Stimulated activated CD4-positive, alpha-beta T cell treated with anti-CD3 and anti-CD28 coated beads, Interleukin-12 subunit alpha, Interleukin-12 subunit beta, amount 100 ng/mL, for 24 hours (primary cell): ENCODE data around the gene C1orf122.

ENCODE experiments used
- DNase-seq, 2 experiments: peaks; one replicate each; pipeline ENCODE4 v3.0.0-alpha.2; 2020; ENCODE audit warnings: low read depth in 2 of 2

Gene C1orf122

DNA sequence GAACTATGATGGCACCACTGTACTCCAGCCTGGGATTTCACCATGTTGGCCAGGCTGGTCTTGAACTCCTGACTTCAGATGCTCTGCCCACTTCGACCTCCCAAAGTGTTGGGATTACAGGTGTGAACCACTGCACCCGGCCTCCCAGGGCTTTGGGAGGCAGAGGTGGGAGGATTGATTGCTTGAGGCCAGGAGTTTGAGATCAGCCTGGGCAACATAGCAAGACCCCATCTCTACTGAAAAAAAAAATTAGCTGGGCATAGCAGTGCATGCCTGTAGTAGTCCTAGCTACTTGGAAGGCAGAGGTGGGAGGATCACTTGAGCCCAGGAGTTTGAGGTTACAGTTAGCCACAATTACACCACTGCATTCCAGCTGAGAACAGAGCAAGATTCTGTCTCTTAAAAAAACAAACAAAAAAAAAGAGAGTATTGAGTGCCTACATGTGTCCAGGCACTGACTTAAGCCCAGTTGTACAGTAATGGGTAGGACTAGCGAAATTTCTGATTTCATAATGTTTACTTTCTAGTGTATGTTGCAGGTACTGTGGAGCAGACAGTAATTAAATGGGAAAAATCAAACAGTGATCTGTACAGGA lies 9.7 kb upstream of the C1orf122 start:
- no peak for DNase-seq

DNA sequence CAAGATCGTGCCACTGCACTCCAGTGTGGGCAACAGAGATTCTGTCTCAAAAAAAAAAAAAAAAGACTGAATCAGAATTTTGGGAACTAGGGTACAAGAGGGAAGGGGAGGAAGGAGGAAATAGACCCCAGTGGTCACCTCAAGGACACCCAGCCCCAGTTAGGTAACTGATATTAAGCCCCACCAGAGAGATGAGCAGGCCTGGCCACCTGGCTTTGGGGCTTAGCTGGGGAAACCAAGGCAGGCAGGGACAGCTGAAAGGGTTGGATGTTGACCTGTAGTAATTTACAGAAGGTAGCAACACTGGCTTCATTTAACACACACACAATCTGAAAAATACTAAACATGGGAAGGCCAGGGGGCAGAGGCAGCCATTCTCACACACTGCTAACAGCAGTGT lies 5.2 kb upstream of the C1orf122 start:
- DNase-seq = no peak

GRCh38 chr1:37807220-37807554 lies 403 bp upstream of the C1orf122 start:
- DNase-seq = no peak

- DNase-seq = no peak
Measured at GRCh38 chr1:37808369-37809319, 1.1 kb downstream of the C1orf122 start.

DNA sequence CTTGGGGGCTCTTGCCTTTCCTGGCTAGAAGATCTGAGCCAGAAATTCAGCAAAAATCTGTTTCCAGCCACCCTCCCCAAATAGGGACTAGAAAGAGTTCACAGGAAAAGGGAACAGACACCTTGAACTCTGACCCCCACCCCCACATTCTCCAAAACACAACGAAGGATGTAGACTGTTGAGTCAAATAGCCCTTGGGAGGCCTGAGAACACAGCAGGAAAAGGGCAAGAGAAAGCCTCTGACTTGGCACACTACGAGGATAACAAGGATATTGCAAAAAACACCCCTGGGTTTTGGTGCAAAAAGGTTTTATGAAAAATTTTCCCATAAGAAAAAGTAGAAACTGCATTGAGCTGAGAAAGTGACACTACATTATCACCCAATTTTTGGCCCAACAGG lies 2.4 kb downstream of the C1orf122 start:
- no peak for DNase-seq

DNA sequence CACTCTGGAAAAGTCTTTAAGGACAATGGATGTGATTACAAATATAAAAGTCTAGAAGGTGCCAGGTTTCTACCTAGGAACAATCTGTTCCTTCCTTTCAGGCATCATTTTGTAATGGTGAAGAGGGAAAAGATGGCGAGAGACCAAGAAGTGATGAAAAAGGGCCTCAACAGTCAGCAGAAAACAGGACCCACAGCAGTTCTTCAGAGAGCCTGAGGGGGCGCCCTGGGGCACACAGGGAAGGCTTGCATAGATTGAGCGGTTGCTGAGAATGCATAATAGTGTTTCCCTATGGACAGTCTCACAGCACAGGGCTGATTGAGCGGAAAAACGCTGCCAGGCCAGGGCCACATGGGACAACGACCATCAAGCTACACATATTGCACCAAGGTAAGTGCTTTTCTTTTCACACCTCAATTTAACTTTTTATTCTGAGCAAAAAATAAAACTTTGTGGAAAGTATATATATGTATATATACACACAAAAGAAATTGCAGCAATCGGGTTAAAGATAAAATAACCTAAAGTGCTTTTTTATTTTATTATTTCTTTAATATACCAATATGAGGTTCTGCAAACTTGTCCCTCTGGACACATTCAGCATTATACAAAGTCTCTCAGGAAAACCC lies 3.6 kb downstream of the C1orf122 start:
- peak in 1 of 2 experiments; percentile 52 for DNase-seq

DNA sequence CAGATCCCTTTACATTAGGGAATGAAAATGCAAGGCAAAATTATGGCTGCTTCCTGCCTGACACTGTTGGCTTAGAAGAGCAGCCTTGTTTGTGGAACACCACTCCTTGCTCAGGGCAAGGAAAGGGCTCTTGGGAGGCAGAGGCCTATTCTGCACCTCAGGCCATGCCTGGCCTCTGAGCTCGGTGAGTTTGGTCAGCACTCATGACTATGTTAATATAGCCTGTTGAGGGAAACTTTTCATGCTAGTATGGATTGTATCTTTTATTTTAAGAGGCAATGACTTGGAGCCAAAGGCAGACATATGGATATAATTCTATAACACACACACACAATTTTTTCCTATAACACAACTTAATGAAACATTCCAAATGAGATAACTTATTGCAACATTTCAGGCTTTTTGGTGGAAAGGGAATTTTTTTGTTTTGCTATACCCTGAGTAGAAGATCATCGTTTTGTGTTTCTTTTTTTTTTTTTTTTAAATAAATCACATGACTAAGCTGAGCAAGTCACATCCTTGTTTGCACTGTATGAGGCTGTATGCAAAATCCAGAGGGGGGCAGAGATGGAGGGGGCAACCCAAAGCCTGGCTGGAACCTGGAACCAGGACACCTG lies 6.0 kb downstream of the C1orf122 start:
- DNase-seq = no peak

DNA sequence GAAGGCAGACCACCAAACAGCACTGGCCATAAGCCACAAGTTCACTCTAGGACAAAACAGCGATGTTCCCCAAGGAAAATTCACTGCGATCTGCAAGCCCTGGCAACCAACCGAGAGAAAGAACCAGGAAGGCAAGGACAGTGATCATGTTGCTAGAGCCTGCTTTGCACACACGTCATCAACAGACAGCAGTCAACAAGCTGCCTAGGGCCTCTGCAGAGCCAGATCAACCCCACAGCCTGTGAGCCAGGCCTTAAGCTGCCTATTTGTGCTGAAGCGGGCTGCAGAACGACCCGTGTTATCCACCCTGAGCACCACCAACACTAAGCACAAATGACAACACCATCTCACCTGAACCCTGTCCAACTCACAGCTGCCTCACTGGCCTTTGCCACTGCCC lies 6.7 kb downstream of the C1orf122 start:
- DNase-seq = no peak

DNA sequence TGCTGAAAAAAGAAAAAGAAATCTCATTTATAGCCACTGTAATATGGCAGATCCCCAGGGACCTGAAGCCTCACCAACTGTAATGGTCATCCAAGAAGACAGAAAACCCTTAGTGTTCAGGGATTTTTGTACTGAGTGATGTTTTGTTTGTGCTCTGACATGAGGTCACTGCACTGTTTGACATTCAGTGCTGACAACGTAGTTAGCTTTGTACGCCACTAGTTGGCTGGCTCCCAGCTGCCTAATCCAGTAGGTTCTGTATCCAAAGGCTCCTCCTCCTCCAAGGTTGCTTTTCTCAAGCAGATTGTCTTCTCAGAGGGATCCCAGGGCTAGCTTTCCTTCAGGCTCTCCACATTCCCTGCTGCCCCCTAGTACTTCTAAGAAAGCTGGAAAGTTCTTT lies 9.9 kb downstream of the C1orf122 start:
- no peak for DNase-seq

DNA sequence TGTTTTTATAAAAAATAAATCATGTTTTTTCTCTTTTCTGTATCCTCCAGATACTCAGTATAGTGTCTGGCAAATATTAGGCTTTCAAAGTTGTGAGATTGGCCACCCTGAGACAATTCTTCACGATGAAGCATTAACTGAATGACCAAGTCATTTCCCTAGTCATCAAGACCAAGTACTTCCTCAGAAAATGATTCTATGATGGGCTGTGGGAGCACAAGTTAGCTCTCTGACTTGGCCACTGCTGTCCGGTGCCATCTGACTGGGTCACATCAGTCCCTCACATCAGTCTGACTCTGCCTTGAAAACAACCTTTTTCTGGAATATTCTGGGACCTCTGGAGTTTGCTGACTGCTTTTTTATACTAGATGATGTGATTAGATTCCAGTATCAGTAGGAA lies 13.9 kb downstream of the C1orf122 start:
- no peak for DNase-seq

DNA sequence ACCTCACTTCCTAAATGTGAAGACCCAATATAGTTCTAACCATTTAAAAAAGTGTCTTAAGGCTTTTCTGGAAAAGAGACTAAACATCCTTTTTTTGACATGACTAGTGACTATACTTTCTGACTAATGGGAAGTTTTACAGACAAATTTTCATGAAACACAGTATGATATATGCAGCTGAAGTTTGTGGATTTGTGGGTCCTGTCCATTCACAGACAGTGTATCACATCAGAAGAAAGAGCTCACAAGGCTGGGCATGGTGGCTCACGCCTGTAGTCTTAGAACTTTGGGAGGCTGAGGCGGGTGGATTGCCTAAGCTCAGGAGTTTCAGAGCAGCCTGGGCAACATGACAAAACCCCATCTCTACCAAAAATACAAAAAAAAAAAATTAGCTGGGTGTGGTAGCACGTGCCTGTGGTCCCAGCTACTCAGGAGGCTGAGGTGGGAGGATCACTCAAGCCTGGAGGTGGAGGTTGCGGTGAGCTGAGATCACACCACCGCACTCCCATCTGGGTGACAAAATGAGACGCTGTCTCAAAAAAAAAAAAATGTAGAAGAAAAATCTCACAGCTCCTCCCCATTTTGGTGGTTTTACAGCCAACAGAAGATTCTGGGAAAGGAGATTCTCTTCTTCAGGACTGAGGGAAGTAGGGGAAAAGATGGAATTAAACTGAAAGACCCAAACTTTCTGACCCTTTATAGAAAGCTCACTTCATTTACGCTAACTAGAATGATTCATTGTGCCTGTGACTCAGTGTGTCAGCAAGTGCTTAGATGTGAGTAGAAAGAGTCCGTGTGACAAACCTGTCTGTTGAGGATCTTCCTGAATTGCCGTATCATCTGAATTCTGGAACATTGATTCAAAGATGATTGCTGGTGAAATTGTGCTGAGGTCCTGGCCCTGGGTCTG lies 15.6 kb downstream of the C1orf122 start:
- no peak for DNase-seq

DNA sequence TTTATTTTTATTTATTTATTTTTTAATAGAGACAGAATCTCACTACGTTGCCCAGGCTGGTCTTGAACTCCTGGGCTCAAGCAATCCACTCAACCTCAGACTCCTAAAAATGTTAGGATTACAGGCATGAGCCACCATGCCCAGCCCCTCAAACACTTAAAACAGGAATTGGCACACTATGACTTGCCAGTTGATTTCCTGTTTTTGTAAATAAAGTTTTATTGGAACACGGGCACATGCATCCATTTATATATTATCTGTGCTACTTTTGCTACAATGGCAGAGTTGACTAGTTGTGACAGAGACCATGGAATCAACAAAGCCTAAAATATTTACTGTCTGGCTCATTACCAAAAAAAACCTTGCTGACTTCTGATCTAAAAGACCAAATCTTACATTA lies 16.4 kb downstream of the C1orf122 start:
- DNase-seq = no peak

- DNase-seq = no peak
Measured at GRCh38 chr1:37825506-37825905, 17.9 kb downstream of the C1orf122 start.

DNA sequence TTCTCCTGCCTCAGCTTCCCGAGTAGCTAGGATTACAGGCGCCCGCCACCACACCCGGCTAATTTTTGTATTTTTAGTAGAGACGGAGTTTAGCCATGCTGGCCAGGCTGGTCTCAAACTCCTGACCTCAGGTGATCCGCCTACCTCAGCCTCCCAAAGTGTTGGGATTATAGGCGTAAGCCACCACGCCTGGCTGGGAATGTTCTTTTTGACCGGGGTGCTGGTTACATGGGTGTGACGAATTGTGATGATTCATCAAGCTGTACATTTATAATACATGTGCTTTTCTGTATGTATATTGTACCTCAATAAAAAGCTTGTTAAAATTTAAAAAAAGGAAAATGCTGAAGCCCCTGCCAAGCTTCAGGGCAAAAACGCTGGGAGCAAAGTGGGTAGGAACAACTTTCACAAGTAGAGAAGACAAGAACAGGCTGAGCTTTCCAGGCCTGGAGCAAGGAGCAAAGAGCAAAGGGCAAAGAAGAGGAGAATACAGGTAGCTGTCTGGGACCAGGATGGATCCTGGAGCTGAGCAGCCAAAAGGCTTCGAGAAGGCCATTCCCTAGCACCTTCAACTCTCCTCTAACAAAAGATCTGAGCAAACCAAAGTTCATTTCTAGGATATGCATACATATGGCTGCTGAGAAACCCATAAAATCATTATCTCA lies 21.0 kb downstream of the C1orf122 start:
- no peak for DNase-seq

DNA sequence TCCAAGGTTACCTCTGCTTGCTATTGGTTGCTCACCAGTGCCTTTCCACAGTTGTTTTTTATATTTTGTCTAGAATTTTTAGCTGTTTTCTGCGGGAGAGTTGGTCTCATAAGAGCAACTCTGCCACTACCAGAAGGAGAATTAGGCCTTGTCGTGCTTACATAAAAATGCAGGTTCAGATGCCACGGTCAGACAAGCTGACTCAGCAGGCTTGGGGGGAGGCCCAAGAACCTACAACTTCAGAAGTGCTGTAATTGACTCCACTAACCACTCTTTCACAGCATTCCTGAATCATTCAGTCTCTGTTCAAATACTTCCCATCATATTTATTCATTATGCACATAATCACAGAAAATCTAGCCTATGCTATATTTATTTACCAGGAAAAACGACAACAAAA lies 23.5 kb downstream of the C1orf122 start:
- no peak for DNase-seq

DNA sequence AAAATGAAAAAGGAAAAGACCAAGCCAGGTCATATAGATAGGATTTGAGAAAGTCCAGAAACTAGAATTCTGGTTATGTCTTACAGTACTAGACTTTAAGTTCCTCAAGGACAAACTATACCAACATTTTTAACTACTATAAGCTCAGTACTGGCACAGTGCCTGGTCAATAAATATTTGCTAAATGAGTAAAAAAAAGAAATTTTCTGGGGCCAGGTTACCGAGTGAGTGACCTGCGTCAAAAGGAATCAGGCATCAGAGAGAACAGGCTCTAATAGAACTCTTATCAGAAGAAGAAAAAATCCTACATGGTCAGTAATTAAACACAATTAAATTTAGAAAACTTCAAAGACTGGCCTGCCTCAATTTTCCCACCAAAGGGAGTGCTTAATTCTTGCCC lies 24.2 kb downstream of the C1orf122 start:
- no peak for DNase-seq

DNA sequence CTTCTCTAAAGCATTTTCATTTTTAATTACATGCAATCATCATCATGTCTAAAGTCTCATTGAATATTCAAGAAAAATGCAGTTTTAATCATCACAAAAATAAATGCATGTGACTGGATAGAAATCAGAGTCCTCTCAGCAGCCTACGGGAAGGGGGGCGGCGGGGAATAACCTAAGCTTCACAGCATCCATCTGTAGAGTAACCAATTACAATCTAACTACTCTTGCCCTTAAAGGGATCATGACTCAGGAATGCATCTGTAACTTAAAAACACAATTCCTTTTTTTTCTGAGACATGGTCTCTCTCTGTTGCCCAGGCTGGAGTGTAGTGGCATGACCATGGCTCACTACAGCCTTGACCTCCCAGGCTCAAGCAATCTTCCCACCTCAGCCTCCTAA lies 29.2 kb downstream of the C1orf122 start:
- no peak for DNase-seq

DNA sequence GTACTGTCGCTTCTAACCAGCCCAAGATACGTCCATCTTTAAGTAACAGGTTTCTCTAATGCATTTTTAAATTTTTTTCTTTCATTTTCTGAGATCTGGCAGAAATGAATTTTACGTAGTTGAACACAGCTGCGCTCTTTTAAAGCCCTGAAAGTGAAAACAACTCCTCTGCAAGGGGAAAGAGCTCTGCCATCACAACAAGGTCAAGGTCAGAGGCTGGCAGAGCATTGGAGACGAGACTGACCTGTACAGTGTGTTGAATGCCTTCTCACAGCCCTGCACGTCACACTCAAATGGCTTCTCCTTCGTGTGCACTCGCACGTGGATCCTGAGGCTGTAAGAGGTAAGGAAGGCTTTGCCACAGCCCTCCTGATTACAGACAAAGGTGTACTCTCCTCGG lies 32.1 kb downstream of the C1orf122 start:
- no peak for DNase-seq

DNA sequence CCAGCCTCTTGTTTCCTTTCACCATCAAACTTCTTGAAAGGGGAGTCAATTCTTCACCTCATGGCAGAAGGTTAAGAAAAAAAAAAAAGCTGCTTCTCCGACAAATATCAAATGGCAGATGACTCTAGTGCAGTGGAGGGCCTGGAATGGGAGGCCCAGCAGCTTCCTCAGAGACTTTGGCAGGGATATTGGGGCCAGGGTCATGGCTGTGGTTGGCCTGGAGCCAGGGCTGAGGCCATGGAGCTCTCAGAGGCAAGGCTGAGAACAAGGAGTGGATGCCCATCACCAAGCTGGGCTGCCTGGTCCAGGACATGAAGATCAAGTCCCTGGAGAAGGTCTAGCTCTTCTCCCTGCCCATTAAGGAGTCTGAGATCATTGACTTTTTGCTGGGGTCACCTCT lies 33.1 kb downstream of the C1orf122 start:
- DNase-seq = no peak

- DNase-seq = no peak
Measured at GRCh38 chr1:37841652-37842051, 34.1 kb downstream of the C1orf122 start.

DNA sequence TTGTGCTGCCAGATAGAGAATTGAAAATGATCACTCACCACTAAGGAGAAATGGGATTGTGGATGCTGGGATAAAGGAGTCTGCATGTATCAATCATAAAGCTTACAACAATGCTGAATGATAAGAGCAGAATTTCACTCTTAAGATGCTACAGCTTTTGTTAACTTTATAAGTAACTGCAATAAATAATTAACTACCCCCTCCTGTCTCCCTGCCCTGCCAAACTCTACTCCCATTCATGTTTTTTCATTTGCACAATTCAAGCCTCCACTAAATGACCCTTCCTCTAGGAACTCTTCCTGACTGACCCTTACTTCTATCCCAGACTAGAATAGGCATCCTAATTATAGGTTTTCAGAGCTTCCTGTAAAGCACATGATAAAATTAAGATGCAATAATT lies 36.9 kb downstream of the C1orf122 start:
- no peak for DNase-seq
